NT2/D1 (cell line): ENCODE results near the gene MEX3A.

Experiments used
- YY1 ChIP-seq: IDR thresholded peaks from 2 replicates; pipeline ENCODE4 v1.6.1; 2011; ENCODE audit not compliant: insufficient read length, insufficient read depth
- ZNF274 ChIP-seq: IDR thresholded peaks from 2 replicates; pipeline ENCODE4 v1.6.1; 2011; ENCODE audit warnings: mild to moderate bottlenecking, low read depth, low read length

DNA sequence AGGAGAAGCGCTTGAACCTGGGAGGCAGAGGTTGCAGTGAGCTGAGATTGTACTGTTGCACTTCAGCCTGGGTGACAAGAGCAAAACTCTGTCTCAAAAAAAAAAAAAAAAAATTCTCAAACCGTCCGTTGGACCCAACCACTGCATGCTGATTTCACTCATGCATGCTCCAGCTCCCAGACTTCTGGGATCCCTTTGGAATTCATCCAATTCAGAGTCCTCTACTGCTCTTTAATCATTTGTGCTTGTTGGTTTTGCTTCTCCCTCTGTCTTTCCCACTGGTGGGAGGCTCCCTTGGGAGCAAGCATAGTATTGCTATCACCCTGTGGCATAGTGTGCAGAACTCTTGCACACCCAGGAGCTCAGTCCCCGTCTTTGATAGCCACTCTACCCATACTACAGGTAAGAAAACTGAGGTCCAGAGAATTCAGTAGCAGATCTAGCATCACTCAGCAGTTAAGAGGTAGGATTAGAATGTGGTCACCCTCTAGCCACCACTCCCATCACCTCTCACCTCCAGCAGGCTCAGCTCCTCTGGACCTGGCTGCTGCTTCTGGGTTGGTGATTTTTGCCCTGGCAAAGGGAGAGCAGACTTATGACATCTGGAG is 29.2 kb upstream of the MEX3A start:
- TF ChIP-seq ZNF274 = no peak
- TF ChIP-seq YY1 = no peak
